ENCODE measurements around the gene ACAN. TPM values are rescaled to one million over a fixed set of nuclear protein-coding genes. Genes with fewer than 3 reads are reported as not detected.

ACAN gene
- total and polyA plus RNA-seq, 2 of the 8 experiments (the other 6 are each of a cell fraction or from before 2014, with no cell fraction given): 0.71 to 0.73 TPM

DNA sequence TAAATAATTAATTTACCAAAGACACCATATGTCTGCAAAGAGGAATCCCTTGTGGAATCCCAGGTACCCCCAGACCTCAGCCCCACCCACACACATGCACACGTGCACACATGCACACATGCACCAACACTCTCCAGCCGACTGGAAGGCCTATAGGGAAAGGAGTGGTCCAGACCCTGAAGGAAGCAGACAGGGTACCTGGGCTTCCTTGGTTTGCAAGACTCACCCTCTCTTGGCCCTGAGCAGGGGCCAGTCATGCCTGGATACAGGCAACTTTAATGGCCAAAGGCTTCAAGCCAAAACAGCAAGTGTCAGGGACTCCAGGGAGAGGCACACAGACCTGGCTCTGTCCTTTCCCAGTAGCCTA is 101.0 kb downstream of the ACAN start (continued):
- TF ChIP-seq, protein P1, sequence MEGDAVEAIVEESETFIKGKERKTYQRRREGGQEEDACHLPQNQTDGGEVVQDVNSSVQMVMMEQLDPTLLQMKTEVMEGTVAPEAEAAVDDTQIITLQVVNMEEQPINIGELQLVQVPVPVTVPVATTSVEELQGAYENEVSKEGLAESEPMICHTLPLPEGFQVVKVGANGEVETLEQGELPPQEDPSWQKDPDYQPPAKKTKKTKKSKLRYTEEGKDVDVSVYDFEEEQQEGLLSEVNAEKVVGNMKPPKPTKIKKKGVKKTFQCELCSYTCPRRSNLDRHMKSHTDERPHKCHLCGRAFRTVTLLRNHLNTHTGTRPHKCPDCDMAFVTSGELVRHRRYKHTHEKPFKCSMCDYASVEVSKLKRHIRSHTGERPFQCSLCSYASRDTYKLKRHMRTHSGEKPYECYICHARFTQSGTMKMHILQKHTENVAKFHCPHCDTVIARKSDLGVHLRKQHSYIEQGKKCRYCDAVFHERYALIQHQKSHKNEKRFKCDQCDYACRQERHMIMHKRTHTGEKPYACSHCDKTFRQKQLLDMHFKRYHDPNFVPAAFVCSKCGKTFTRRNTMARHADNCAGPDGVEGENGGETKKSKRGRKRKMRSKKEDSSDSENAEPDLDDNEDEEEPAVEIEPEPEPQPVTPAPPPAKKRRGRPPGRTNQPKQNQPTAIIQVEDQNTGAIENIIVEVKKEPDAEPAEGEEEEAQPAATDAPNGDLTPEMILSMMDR (IDR thresholded peaks at IDR 0.05; ENCODE audit: control extremely low read depth in 1 of 3, insufficient read depth in 1 of 3, low read depth in 1 of 3, low read length in 3 of 3): no peak
- no peak for TF ChIP-seq FOSL1 (IDR thresholded peaks at IDR 0.05; ENCODE audit: insufficient read depth, low read depth, low read length)
- no peak for TF ChIP-seq KDM5A (IDR thresholded peaks at IDR 0.05; ENCODE audit: low read length)
- TF ChIP-seq MAFK (IDR thresholded peaks at IDR 0.05; ENCODE audit: low read depth, low read length): no peak
- TF ChIP-seq ATF3 (IDR thresholded peaks at IDR 0.05; ENCODE audit: insufficient read depth, low read depth, low read length): no peak
- no peak for TF ChIP-seq JUND (IDR thresholded peaks at IDR 0.05; ENCODE audit: low read length)
- no peak for TF ChIP-seq SIX5 (IDR thresholded peaks at IDR 0.05; ENCODE audit: low read depth, low read length)
- no peak for TF ChIP-seq SP4 (IDR thresholded peaks at IDR 0.05; ENCODE audit: low read length)
- no peak for TF ChIP-seq BACH1 (IDR thresholded peaks at IDR 0.05; ENCODE audit: low read length)
